Testis (tissue), 2 donors: ENCODE measurements around the gene SLC4A3.

ENCODE experiments used
- POLR2A ChIP-seq: fragments of 450-650 bp; IDR thresholded peaks from one replicate; pipeline ENCODE4 v1.6.1; 2017; ENCODE audit warnings: antibody characterized with exemption, mild to moderate bottlenecking, moderate library complexity
- TF ChIP-seq, protein P1 (sequence below), 3 experiments: fragments of 450-650 bp in 2 of 3; fragments of 200-600 bp in 1 of 3; sonication (generic) in 1 of 3; IDR thresholded peaks; one replicate each; pipeline ENCODE4 v1.5.1; 2016 to 2019; ENCODE audit warnings: antibody characterized with exemption in 3 of 3, mild to moderate bottlenecking in 2 of 3, moderate library complexity in 1 of 3

DNA sequence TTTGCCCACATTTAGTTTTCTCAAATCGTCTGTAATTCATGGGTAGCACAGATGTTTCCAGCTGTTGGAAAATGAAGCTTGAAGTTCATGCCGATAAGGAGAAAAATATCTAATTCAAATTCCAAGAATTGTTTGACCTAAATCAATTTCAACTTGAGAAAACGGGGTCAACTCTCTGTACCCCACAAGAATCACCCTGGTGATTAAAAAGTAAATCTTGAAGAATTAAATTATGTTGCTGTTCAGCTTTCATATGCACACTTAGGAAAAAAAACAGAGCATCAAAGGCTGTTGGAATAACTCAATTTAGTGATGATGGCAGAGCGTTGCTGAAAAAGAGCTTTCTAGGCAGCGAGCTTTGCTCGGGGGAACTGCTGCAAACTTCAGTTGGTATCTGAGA lies 43.0 kb downstream of the SLC4A3 start:
- TF ChIP-seq POLR2A, result no peak
- TF ChIP-seq, protein P1, sequence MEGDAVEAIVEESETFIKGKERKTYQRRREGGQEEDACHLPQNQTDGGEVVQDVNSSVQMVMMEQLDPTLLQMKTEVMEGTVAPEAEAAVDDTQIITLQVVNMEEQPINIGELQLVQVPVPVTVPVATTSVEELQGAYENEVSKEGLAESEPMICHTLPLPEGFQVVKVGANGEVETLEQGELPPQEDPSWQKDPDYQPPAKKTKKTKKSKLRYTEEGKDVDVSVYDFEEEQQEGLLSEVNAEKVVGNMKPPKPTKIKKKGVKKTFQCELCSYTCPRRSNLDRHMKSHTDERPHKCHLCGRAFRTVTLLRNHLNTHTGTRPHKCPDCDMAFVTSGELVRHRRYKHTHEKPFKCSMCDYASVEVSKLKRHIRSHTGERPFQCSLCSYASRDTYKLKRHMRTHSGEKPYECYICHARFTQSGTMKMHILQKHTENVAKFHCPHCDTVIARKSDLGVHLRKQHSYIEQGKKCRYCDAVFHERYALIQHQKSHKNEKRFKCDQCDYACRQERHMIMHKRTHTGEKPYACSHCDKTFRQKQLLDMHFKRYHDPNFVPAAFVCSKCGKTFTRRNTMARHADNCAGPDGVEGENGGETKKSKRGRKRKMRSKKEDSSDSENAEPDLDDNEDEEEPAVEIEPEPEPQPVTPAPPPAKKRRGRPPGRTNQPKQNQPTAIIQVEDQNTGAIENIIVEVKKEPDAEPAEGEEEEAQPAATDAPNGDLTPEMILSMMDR (IDR thresholded peaks at IDR 0.05), result no peak
